Esophagus squamous epithelium (tissue), 4 donors: ENCODE results near the gene PAK1.

Experiments used
- POLR2A ChIP-seq, 4 donors: fragments of 450-650 bp; IDR thresholded peaks; one replicate each; pipeline ENCODE4 v1.6.1; 2017; ENCODE audit warnings: antibody characterized with exemption in 4 of 4, mild to moderate bottlenecking in 4 of 4, moderate library complexity in 3 of 4
- TF ChIP-seq, protein P1 (sequence below), 6 experiments: fragments of 450-650 bp in 4 of 6; fragments of 200-600 bp in 2 of 6; sonication (generic) in 2 of 6; IDR thresholded peaks; one replicate each; pipeline ENCODE4 v1.5.1; 2016 to 2019; ENCODE audit warnings: antibody characterized with exemption in 6 of 6, mild to moderate bottlenecking in 4 of 6, moderate library complexity in 4 of 6

DNA sequence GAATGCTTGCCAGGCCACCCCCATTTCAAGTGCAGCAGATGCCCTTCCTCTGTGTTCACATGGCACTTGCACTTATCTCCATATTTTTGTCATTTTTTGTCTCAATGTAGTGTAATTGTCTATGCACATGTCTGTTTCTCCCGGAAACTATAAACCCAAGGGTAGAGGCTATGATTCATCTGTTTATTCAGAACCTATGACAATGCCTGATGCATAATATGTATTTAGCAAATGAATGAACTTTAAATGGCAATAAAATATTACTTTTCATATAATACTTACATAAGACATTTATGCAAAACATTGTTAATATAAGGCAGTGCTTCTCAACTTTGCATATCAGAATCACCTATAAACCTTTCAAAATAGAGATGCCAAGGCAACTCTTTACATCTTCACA is 6.7 kb downstream of the PAK1 start:
- TF ChIP-seq, protein P1, sequence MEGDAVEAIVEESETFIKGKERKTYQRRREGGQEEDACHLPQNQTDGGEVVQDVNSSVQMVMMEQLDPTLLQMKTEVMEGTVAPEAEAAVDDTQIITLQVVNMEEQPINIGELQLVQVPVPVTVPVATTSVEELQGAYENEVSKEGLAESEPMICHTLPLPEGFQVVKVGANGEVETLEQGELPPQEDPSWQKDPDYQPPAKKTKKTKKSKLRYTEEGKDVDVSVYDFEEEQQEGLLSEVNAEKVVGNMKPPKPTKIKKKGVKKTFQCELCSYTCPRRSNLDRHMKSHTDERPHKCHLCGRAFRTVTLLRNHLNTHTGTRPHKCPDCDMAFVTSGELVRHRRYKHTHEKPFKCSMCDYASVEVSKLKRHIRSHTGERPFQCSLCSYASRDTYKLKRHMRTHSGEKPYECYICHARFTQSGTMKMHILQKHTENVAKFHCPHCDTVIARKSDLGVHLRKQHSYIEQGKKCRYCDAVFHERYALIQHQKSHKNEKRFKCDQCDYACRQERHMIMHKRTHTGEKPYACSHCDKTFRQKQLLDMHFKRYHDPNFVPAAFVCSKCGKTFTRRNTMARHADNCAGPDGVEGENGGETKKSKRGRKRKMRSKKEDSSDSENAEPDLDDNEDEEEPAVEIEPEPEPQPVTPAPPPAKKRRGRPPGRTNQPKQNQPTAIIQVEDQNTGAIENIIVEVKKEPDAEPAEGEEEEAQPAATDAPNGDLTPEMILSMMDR (IDR thresholded peaks at IDR 0.05) = no peak
- no peak for TF ChIP-seq POLR2A (IDR thresholded peaks at IDR 0.05)
